B cell (primary cell): ENCODE measurements around the gene WFIKKN2. TPM values are rescaled to one million over a fixed set of nuclear protein-coding genes. Genes with fewer than 3 reads are reported as not detected.

Experiments
- ATAC-seq: fragments of 200-7000 bp; cut with Tn5 transposase; one replicate; pipeline ENCODE4 v1.10.0; 2021; ENCODE audit warnings: low read depth, mild to moderate bottlenecking, moderate number of reproducible peaks, moderate library complexity
- CTCF ChIA-PET: fragments of 350-600 bp; sonication (Branson Sonifier 250); formaldehyde crosslinking; loops from one replicate; lab custom pipeline; 2021; ENCODE audit warnings: antibody characterized with exemption, inconsistent platforms; lab: Charles Lee
- POLR2A ChIA-PET: fragments of 350-600 bp; sonication (Branson Sonifier 250); formaldehyde crosslinking; loops from one replicate; lab custom pipeline; 2021; ENCODE audit warnings: antibody characterized with exemption; lab: Charles Lee
- DNase-seq: peaks from one replicate; pipeline ENCODE4 v3.0.0; 2013
- H2AFZ ChIP-seq: 2 replicates; pipeline ENCODE4 v1.6.1; 2012; ENCODE audit warnings: mild to moderate bottlenecking, low read depth, low read length; ENCODE audit not compliant: insufficient read depth, poor library complexity, severe bottlenecking
- H3K27ac ChIP-seq, 2 donors: 1 replicate in 1 of 2; 2 replicates in 1 of 2; pipeline ENCODE4 v1.5.1; 2012 to 2013; ENCODE audit warnings: low read length in 2 of 2, mild to moderate bottlenecking in 2 of 2, moderate library complexity in 1 of 2
- H3K27me3 ChIP-seq, 4 experiments: fragments of 200-600 bp in 1 of 4; sonication (generic) in 1 of 4; replicated peaks in 1 of 4; 1 replicate in 2 of 4; 2 replicates in 2 of 4; pipeline versions ENCODE4 v1.6.1 to v1.7.0; 2013 to 2016; ENCODE audit warnings: low read length in 3 of 4, mild to moderate bottlenecking in 2 of 4, mixed read lengths in 1 of 4, moderate library complexity in 1 of 4; ENCODE audit not compliant: insufficient read depth in 4 of 4, control insufficient read depth in 3 of 4; ENCODE audit errors: control extremely low read depth in 1 of 4
- H3K36me3 ChIP-seq, 2 experiments: replicated peaks in 1 of 2; 1 replicate in 1 of 2; 2 replicates in 1 of 2; pipeline versions ENCODE4 v1.6.1 to v1.7.1; 2013; ENCODE audit warnings: low read length in 1 of 2; ENCODE audit not compliant: insufficient read depth in 2 of 2, control insufficient read depth in 1 of 2; ENCODE audit errors: control extremely low read depth in 1 of 2, extremely low read depth in 1 of 2
- H3K4me1 ChIP-seq, 2 donors: fragments of 200-600 bp in 1 of 2; sonication (generic) in 1 of 2; 1 replicate in 1 of 2; 2 replicates in 1 of 2; pipeline versions ENCODE4 v1.5.1 to v1.6.1; 2013 to 2017; ENCODE audit warnings: low read length in 2 of 2; ENCODE audit not compliant: control insufficient read depth in 2 of 2, insufficient read depth in 2 of 2
- H3K4me2 ChIP-seq: replicated peaks from 2 replicates; pipeline ENCODE3; 2012; ENCODE audit warnings: mild to moderate bottlenecking, low read depth, low read length; ENCODE audit not compliant: poor library complexity, severe bottlenecking
- H3K4me3 ChIP-seq, 5 experiments: fragments of 200-600 bp in 1 of 5; sonication (generic) in 1 of 5; 1 replicate in 3 of 5; 2 replicates in 2 of 5; pipeline versions ENCODE4 v1.5.1 to v1.7.0; 2011 to 2016; ENCODE audit warnings: low read length in 4 of 5, mild to moderate bottlenecking in 4 of 5, low read depth in 2 of 5, control low read depth in 1 of 5, moderate library complexity in 1 of 5; ENCODE audit not compliant: insufficient read depth in 1 of 5; ENCODE audit errors: control extremely low read depth in 1 of 5, extremely low read depth in 1 of 5
- H3K79me2 ChIP-seq: fragments of 200-600 bp; sonication (generic); one replicate; pipeline ENCODE4 v1.6.0; 2016; ENCODE audit warnings: low read length; ENCODE audit not compliant: control insufficient read depth, insufficient read depth
- H3K9ac ChIP-seq: fragments of 200-600 bp; sonication (generic); 2 replicates; pipeline ENCODE4 v1.6.1; 2017; ENCODE audit warnings: mild to moderate bottlenecking, low read length, moderate library complexity
- H3K9me3 ChIP-seq, 3 donors: one replicate each; pipeline versions ENCODE4 v1.6.1 to v1.7.1; 2013; ENCODE audit warnings: low read length in 2 of 3; ENCODE audit not compliant: control insufficient read depth in 2 of 3, insufficient read depth in 1 of 3; ENCODE audit errors: control extremely low read depth in 1 of 3
- H4K20me1 ChIP-seq: 2 replicates; pipeline ENCODE4 v1.6.0; 2012; ENCODE audit warnings: mild to moderate bottlenecking, low read length; ENCODE audit not compliant: insufficient read depth, control insufficient read depth, poor library complexity, severe bottlenecking
- H3K27ac Mint-ChIP-seq: one replicate; pipeline ENCODE4 v1.8.0; 2021; ENCODE audit warnings: mixed read lengths
- H3K27me3 Mint-ChIP-seq: one replicate; pipeline ENCODE4 v1.8.0; 2021; ENCODE audit warnings: mixed read lengths
- H3K4me1 Mint-ChIP-seq: one replicate; pipeline ENCODE4 v1.8.0; 2021; ENCODE audit warnings: mixed read lengths
- H3K4me3 Mint-ChIP-seq: one replicate; pipeline ENCODE4 v1.8.0; 2021; ENCODE audit warnings: mixed read lengths
- H3K9me3 Mint-ChIP-seq: one replicate; pipeline ENCODE4 v1.8.0; 2022; ENCODE audit warnings: mixed read lengths; ENCODE audit not compliant: insufficient read depth
- EZH2 ChIP-seq: IDR thresholded peaks from 2 replicates; pipeline ENCODE4 v1.6.1; 2012; ENCODE audit warnings: borderline replicate concordance, low read depth, mild to moderate bottlenecking, moderate library complexity, low read length; ENCODE audit not compliant: insufficient read depth, poor library complexity, severe bottlenecking
- WGBS: methylation state at CpG from one replicate; pipeline ENCODE4 v1.1.5; 2013; ENCODE audit warnings: missing lambda C conversion rate; ENCODE audit not compliant: insufficient coverage; 5-methylcytosine and 5-hydroxymethylcytosine counted together
- intact Hi-C: fragments of 100-400 bp; cut with micrococcal nuclease; formaldehyde crosslinking; loops from one replicate; pipeline ENCODE4 v1.10.0; 2022
- polyA plus RNA-seq: library from polyadenylated mRNA; depleted of rRNA; stranded (reverse); fragments of >200 nt; gene quantifications from 2 replicates; pipeline ENCODE4 v1.2.3, GENCODE V29; 2012
- total RNA-seq, 2 donors: library from RNA; stranded (reverse); fragments of 120-200 nt in 1 of 2; gene quantifications; 1 replicate in 1 of 2; 2 replicates in 1 of 2; pipeline versions ENCODE4 v1.2.3 to v1.2.4, GENCODE V29; 2013 to 2022
- TF ChIP-seq, protein P1 (sequence below): fragments of 200-600 bp; IDR thresholded peaks from one replicate; pipeline ENCODE4 v1.8.0; 2022; ENCODE audit warnings: antibody characterized with exemption, mild to moderate bottlenecking

Gene WFIKKN2
- total and polyA plus RNA-seq, 2 donors (not counting 1 experiment from before 2014, with no cell fraction given): not detected

DNA sequence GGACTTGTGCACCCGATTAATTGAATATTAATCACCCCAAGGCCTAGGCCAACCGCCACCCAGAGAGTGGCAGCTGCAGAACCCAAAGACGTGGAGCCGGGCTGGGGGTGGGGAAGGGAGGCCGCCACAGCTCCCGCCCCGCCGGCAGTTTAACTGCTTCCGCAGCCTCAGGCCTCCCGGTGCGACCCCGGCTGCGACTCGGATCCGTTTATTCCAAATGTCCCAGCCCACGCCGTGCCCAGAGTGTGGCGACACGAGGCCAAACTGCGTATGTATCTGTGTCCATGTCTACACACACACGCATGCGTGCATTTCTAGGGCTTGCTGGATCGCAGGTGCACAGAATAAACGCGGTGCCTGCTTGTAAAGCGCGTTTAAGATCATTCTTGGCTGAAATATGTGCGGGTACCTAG lies 31.6 kb downstream of the WFIKKN2 start:
- no peak for TF ChIP-seq EZH2
- TF ChIP-seq, protein P1, sequence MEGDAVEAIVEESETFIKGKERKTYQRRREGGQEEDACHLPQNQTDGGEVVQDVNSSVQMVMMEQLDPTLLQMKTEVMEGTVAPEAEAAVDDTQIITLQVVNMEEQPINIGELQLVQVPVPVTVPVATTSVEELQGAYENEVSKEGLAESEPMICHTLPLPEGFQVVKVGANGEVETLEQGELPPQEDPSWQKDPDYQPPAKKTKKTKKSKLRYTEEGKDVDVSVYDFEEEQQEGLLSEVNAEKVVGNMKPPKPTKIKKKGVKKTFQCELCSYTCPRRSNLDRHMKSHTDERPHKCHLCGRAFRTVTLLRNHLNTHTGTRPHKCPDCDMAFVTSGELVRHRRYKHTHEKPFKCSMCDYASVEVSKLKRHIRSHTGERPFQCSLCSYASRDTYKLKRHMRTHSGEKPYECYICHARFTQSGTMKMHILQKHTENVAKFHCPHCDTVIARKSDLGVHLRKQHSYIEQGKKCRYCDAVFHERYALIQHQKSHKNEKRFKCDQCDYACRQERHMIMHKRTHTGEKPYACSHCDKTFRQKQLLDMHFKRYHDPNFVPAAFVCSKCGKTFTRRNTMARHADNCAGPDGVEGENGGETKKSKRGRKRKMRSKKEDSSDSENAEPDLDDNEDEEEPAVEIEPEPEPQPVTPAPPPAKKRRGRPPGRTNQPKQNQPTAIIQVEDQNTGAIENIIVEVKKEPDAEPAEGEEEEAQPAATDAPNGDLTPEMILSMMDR: no peak
- Mint-ChIP-seq H3K4me1 (peaks cover 45% of the 10 kb centered on the region), H3K27ac (peak overlapping the region; percentile 99), H3K9me3 (no peaks in the 10 kb centered on the region), H3K27me3 (no peaks in the 10 kb centered on the region), H3K4me3 (peak overlapping the region; percentile 97)
- H3K79me2 ChIP-seq: peaks cover 39% of the 10 kb centered on the region
- H3K4me3 ChIP-seq: peak overlapping the region; percentile 82 to 98 (median 93)
- H3K27ac ChIP-seq: peak overlapping the region; percentile 95 to 97
- no peaks in the 10 kb centered on the region for H3K9me3 ChIP-seq
- H2AFZ ChIP-seq: peak overlapping the region; percentile 88
- POLR2A ChIA-PET: interaction anchor here (0.7 to 3.9 kb wide), 18 partner anchors 9 to 469 kb away, joined by 3 to 41 read pairs (median 5); partner anchors contain the start of genes LRRC59, LUC7L3, MBTD1 and NME1
- peak overlapping the region; percentile 98 for H3K9ac ChIP-seq
- peak overlapping the region; percentile 81 for H3K4me2 ChIP-seq
- no peaks in the 10 kb centered on the region for H3K27me3 ChIP-seq
- DNase-seq (peak; percentile 92), ATAC-seq (peak; percentile 8)
- intact Hi-C loops: loop anchor here (1.0 to 5.0 kb wide), 9 partner anchors 15 to 394 kb away; partner anchors contain the start of genes ANKRD40, CACNA1G, MBTD1 and NME1
- CTCF ChIA-PET: interaction anchor here (0.8 to 9.4 kb wide), 7 partner anchors 11 to 744 kb away, joined by 4 to 125 read pairs (median 16); partner anchors contain the start of gene NME1
- no peaks in the 10 kb centered on the region for H4K20me1 ChIP-seq
- WGBS: under 1% methylated on average over 26 of the region's 28 CpGs
- H3K36me3 ChIP-seq: peaks cover 5 to 12% of the 10 kb centered on the region in 2 experiments
- H3K4me1 ChIP-seq: peaks cover 25 to 28% of the 10 kb centered on the region in 2 donors
